Naive thymus-derived CD4-positive, alpha-beta T cell (primary cell): ENCODE measurements around the gene ANKRD24. TPM values are rescaled to one million over a fixed set of nuclear protein-coding genes. Genes with fewer than 3 reads are reported as not detected.

Experiments used
- ATAC-seq: fragments of 150-1000 bp; cut with Tn5 transposase; 2 replicates; pipeline ENCODE4 v1.10.0; 2021; ENCODE audit warnings: mild to moderate bottlenecking, moderate library complexity
- CTCF ChIA-PET: fragments of 350-600 bp; sonication (Branson Sonifier 250); formaldehyde crosslinking; loops from one replicate; lab custom pipeline; 2021; ENCODE audit warnings: antibody characterized with exemption; lab: Charles Lee
- POLR2A ChIA-PET: fragments of 350-600 bp; sonication (Branson Sonifier 250); formaldehyde crosslinking; loops from one replicate; lab custom pipeline; 2021; ENCODE audit warnings: antibody characterized with exemption, inconsistent platforms; lab: Charles Lee
- DNase-seq, 9 donors: peaks; one replicate each; pipeline versions ENCODE4 v3.0.0 to v3.0.0-alpha.2; 2020 to 2022; ENCODE audit warnings: mixed read lengths in 1 of 9
- H3K27ac ChIP-seq: one replicate; pipeline ENCODE4 v1.7.0; 2013; ENCODE audit warnings: mild to moderate bottlenecking, low read depth, low read length, moderate library complexity
- H3K27me3 ChIP-seq, 2 donors: one replicate each; pipeline ENCODE4 v1.7.0; 2013; ENCODE audit warnings: low read length in 2 of 2, mild to moderate bottlenecking in 2 of 2, moderate library complexity in 2 of 2; ENCODE audit not compliant: control insufficient read depth in 2 of 2, insufficient read depth in 2 of 2
- H3K36me3 ChIP-seq, 3 experiments: 1 replicate in 2 of 3; 2 replicates in 1 of 3; pipeline ENCODE4 v1.7.0; 2013; ENCODE audit warnings: low read length in 3 of 3, mild to moderate bottlenecking in 3 of 3, moderate library complexity in 1 of 3; ENCODE audit not compliant: insufficient read depth in 3 of 3, control insufficient read depth in 2 of 3
- H3K4me1 ChIP-seq, 2 donors: one replicate each; pipeline ENCODE4 v1.7.0; 2013; ENCODE audit warnings: low read length in 2 of 2, mild to moderate bottlenecking in 2 of 2, moderate library complexity in 1 of 2; ENCODE audit not compliant: control insufficient read depth in 2 of 2, insufficient read depth in 2 of 2
- H3K4me3 ChIP-seq: 2 replicates; pipeline ENCODE4 v1.7.0; 2013; ENCODE audit warnings: mild to moderate bottlenecking, low read length
- H3K9me3 ChIP-seq, 3 experiments: 1 replicate in 2 of 3; 2 replicates in 1 of 3; pipeline ENCODE4 v1.7.0; 2013; ENCODE audit warnings: low read length in 3 of 3; ENCODE audit not compliant: control insufficient read depth in 2 of 3
- H3K27ac Mint-ChIP-seq, 9 donors: one replicate each; pipeline ENCODE4 v1.8.0; 2020 to 2022; ENCODE audit warnings: mixed read lengths in 9 of 9, mild to moderate bottlenecking in 8 of 9, moderate library complexity in 5 of 9, inconsistent platforms in 2 of 9
- H3K27me3 Mint-ChIP-seq, 5 donors: one replicate each; pipeline ENCODE4 v1.8.0; 2021 to 2022; ENCODE audit warnings: mixed read lengths in 5 of 5, mild to moderate bottlenecking in 1 of 5
- H3K36me3 Mint-ChIP-seq, 5 donors: one replicate each; pipeline ENCODE4 v1.8.0; 2020 to 2022; ENCODE audit warnings: mixed read lengths in 5 of 5, mild to moderate bottlenecking in 3 of 5, inconsistent platforms in 1 of 5
- H3K4me1 Mint-ChIP-seq, 7 donors: one replicate each; pipeline ENCODE4 v1.8.0; 2020 to 2022; ENCODE audit warnings: mixed read lengths in 7 of 7, mild to moderate bottlenecking in 3 of 7, inconsistent platforms in 1 of 7
- H3K4me3 Mint-ChIP-seq, 10 donors: one replicate each; pipeline ENCODE4 v1.8.0; 2020 to 2022; ENCODE audit warnings: mild to moderate bottlenecking in 10 of 10, mixed read lengths in 10 of 10, moderate library complexity in 6 of 10, inconsistent platforms in 2 of 10
- H3K9me3 Mint-ChIP-seq, 11 donors: one replicate each; pipeline ENCODE4 v1.8.0; 2020 to 2022; ENCODE audit warnings: mixed read lengths in 11 of 11, mild to moderate bottlenecking in 4 of 11, inconsistent platforms in 1 of 11, moderate library complexity in 1 of 11
- intact Hi-C, 2 donors: fragments of 100-400 bp; cut with micrococcal nuclease; formaldehyde crosslinking; loops; one replicate each; pipeline ENCODE4 v1.15.1; 2023
- polyA plus RNA-seq, 2 donors: library from polyadenylated mRNA; unstranded; fragments of 300-500 nt; fragmentation: Illumina TruSeq; gene quantifications; one replicate each; pipeline ENCODE4 v1.2.3, GENCODE V29; 2021
- total RNA-seq, 6 experiments: library from RNA in 5 of 6; stranded (reverse) in 5 of 6; gene quantifications; 1 replicate in 5 of 6; 2 replicates in 1 of 6; pipeline ENCODE4 v1.2.3 and lab custom pipeline; 2021 to 2026

The ANKRD24 gene
- total and polyA plus RNA-seq, 7 experiments from 2014 or later = 0.17 to 2.8 (median 1.9) TPM; not detected in 1

GRCh38 chr19:4200940-4201542, 18.6 kb downstream of the ANKRD24 start:
- Mint-ChIP-seq H3K27ac (no peak overlapping the region), H3K27me3 (peaks cover 24 to 37% (median 28%) of the 10 kb centered on the region in 5 donors), H3K9me3 (peaks cover 0 to 10% (median 2%) of the 10 kb centered on the region in 11 donors), H3K36me3 (peaks cover 4 to 9% (median 8%) of the 10 kb centered on the region in 5 donors), H3K4me3 (no peak overlapping the region), H3K4me1 (peaks cover 11 to 22% (median 15%) of the 10 kb centered on the region in 7 donors)
- ChIA-PET POLR2A (no interaction called here), CTCF (interaction anchor here (0.8 to 1.4 kb wide), 5 partner anchors 8 to 216 kb away, joined by 3 to 5 read pairs (median 3); partner anchors contain the start of gene EEF2)
- peaks cover 0 to 16% of the 10 kb centered on the region in 2 donors for H3K27me3 ChIP-seq
- DNase-seq (no peak), ATAC-seq (no peak)
- H3K9me3 ChIP-seq = no peaks in the 10 kb centered on the region
- no peaks in the 10 kb centered on the region for H3K36me3 ChIP-seq
- intact Hi-C loops = loop anchor here in 1 of 2 donors (5.0 kb wide), 1 partner anchor 439 kb away; the partner anchor contains the start of genes APBA3 and MRPL54
- no peak overlapping the region for H3K27ac ChIP-seq
- no peaks in the 10 kb centered on the region for H3K4me1 ChIP-seq
- H3K4me3 ChIP-seq = no peak overlapping the region

DNA sequence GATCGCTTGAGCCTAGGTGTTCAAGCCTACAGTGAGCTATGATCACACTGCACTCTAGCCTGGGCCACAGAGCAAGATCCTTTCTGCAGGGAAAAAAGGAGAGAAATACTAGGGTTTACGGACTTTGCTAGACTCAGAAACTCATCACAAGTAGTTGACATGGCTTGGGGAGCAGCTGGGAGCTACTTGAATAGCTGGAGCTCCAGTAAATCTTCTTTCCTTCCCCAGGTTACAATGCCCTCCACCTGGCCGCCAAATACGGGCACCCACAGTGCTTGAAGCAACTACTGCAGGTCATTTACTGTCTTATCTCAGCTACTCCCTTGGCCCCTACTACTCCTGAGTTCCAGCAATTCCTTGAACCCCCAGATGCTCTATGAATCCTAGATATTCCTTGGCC, 19.3 kb downstream of the ANKRD24 start:
- peaks cover 0 to 10% (median 2%) of the 10 kb centered on the region in 11 donors for H3K9me3 Mint-ChIP-seq
- CTCF ChIA-PET = interaction anchor here (0.5 to 1.8 kb wide), 7 partner anchors 13 to 1054 kb away, joined by 3 to 5 read pairs (median 3); partner anchors contain the start of gene EEF2
- Histone ChIP-seq H3K4me3 (no peak overlapping the region), H3K9me3 (no peaks in the 10 kb centered on the region), H3K36me3 (no peaks in the 10 kb centered on the region), H3K27me3 (peaks cover 0 to 8% of the 10 kb centered on the region in 2 donors), H3K4me1 (no peaks in the 10 kb centered on the region), H3K27ac (no peak overlapping the region)
- POLR2A ChIA-PET = no interaction called here
- peak overlapping the region in 1 of 9 donors; percentile 44 for H3K27ac Mint-ChIP-seq
- DNase-seq (no peak), ATAC-seq (no peak)
- H3K4me1 Mint-ChIP-seq = peaks cover 11 to 22% (median 15%) of the 10 kb centered on the region in 7 donors
- no peak overlapping the region for H3K4me3 Mint-ChIP-seq
- intact Hi-C loops = loop anchor here in 1 of 2 donors (5.0 kb wide), 1 partner anchor 439 kb away; the partner anchor contains the start of genes APBA3 and MRPL54
- H3K36me3 Mint-ChIP-seq = peaks cover 4 to 9% (median 8%) of the 10 kb centered on the region in 5 donors
- peaks cover 20 to 32% (median 23%) of the 10 kb centered on the region in 5 donors for H3K27me3 Mint-ChIP-seq

GRCh38 chr19:4206818-4207484, 24.5 kb downstream of the ANKRD24 start:
- ChIA-PET POLR2A (no interaction called here), CTCF (interaction anchor here (0.6 kb wide), 1 partner anchor 59 kb away, joined by 3 read pairs; no protein-coding TSS in a partner anchor)
- H3K9me3 ChIP-seq = no peaks in the 10 kb centered on the region
- H3K4me1 Mint-ChIP-seq = peaks cover 0 to 6% (median 3%) of the 10 kb centered on the region in 7 donors
- H3K36me3 ChIP-seq = no peaks in the 10 kb centered on the region
- H3K27me3 ChIP-seq = no peaks in the 10 kb centered on the region
- H3K36me3 Mint-ChIP-seq = no peaks in the 10 kb centered on the region
- intact Hi-C loops = no loop called here
- no peak for DNase-seq
- H3K27me3 Mint-ChIP-seq = peaks cover 0 to 3% (median 0%) of the 10 kb centered on the region in 5 donors
- no peak for ATAC-seq
- H3K27ac ChIP-seq = no peak overlapping the region
- H3K9me3 Mint-ChIP-seq = no peaks in the 10 kb centered on the region
- no peak overlapping the region for H3K27ac Mint-ChIP-seq
- H3K4me3 Mint-ChIP-seq = no peak overlapping the region
- no peak overlapping the region for H3K4me3 ChIP-seq
- H3K4me1 ChIP-seq = no peaks in the 10 kb centered on the region

DNA sequence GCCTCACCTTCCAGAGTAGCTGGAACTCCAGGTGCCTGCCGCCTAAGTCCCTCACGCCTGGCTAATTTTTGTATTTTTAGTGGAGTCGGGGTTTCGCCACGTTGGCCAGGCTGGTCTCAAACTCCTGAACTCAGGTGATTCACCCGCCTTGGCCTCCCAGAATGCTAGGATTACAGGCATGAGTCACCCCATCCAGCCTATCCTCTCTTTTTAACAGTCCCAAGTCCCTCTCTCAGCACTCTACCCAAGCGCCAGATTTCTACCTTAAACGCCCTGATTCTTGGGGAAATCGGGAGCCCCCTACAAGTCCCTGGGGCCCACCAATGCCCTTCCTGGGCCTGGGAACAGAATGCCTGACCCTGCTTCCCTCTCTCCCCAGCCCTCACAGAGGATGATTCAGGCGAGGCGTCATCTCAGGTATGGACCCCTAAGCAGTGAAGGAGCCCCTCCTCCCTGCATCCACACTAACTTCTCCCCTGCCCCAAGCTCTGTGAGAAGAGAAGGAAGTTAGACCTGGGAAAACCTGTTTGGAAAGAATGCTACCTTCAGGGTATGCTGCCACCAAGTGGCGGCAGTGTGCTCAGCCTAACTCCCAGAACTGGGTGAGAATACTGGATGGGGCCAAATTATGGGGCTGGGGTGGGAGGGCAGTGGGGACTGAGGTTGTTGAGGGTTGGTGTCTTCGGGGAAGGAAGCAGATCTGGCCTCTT, 26.1 kb downstream of the ANKRD24 start:
- Histone ChIP-seq H3K4me3 (no peak overlapping the region), H3K27me3 (no peaks in the 10 kb centered on the region), H3K4me1 (no peaks in the 10 kb centered on the region), H3K9me3 (no peaks in the 10 kb centered on the region), H3K36me3 (no peaks in the 10 kb centered on the region), H3K27ac (no peak overlapping the region)
- Mint-ChIP-seq H3K27me3 (peaks cover 0 to 3% (median 0%) of the 10 kb centered on the region in 5 donors), H3K36me3 (no peaks in the 10 kb centered on the region), H3K27ac (no peak overlapping the region), H3K9me3 (no peaks in the 10 kb centered on the region), H3K4me1 (peaks cover 0 to 6% (median 3%) of the 10 kb centered on the region in 7 donors), H3K4me3 (no peak overlapping the region)
- POLR2A ChIA-PET = no interaction called here
- ATAC-seq (no peak), DNase-seq (no peak)
- CTCF ChIA-PET = interaction anchor here (0.9 to 1.3 kb wide), 2 partner anchors 8 to 223 kb away, joined by 3 read pairs; partner anchors contain the start of gene EEF2
- intact Hi-C loops = no loop called here

DNA sequence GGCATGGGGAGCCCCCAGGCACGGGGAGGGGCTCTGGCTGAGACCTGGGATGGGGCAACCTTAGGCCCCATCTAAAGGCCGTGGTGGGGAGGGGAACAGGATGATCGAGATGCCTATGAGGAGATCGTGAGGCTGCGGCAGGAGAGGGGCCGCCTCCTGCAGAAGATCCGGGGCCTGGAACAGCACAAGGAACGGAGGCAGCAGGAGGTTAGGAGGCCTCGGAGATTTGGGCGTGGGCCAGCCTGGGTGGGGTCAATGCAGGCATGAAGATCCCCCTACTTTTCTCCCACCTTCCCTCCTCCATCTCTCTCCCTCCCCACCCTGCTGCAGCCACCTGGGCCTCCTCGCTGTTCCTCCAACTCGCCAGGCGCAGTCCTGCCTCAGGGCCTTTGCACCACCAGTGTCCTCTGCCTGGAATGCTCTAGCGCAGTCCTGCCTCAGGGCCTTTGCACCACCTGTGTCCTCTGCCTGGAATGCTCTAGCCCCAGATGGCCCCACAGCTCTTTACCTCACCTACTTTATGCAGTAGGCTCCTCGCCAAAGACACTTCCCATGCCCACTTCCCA, 27.8 kb downstream of the ANKRD24 start:
- Histone ChIP-seq H3K27ac (no peak overlapping the region), H3K9me3 (no peaks in the 10 kb centered on the region), H3K4me3 (no peak overlapping the region), H3K36me3 (no peaks in the 10 kb centered on the region), H3K27me3 (no peaks in the 10 kb centered on the region), H3K4me1 (peaks cover 0 to 9% of the 10 kb centered on the region in 2 donors)
- DNase-seq (no peak), ATAC-seq (no peak)
- ChIA-PET POLR2A (no interaction called here), CTCF (no interaction called here)
- H3K4me3 Mint-ChIP-seq = no peak overlapping the region
- no peaks in the 10 kb centered on the region for H3K36me3 Mint-ChIP-seq
- H3K4me1 Mint-ChIP-seq = peaks cover 0 to 2% (median 0%) of the 10 kb centered on the region in 7 donors
- peaks cover 0 to 3% (median 0%) of the 10 kb centered on the region in 5 donors for H3K27me3 Mint-ChIP-seq
- peak overlapping the region in 1 of 9 donors; percentile 67 for H3K27ac Mint-ChIP-seq
- no peaks in the 10 kb centered on the region for H3K9me3 Mint-ChIP-seq
- intact Hi-C loops = no loop called here

DNA sequence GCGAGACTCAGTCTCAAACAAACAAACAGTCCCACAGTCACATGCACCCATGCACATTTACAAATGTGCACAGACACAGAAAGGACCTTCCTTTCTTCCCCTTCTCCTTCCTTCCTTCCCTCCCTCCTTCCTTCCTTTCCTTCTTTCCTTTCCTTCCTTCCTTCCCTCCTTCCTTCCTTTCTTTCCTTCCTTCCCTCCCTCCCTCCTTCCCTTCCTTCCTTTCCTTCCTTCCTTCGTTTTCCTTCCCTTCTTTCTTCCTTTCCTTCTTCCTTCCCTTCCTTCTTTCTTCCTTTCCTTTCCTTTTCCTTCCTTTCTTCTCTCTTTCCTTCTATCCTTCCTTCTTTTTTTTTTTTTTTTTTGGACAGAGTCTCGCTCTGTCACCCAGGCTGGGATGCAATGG, 30.6 kb downstream of the ANKRD24 start:
- peaks cover 0 to 6% (median 0%) of the 10 kb centered on the region in 3 experiments for H3K9me3 ChIP-seq
- H3K27ac ChIP-seq = no peak overlapping the region
- Mint-ChIP-seq H3K27me3 (peaks cover 0 to 3% (median 0%) of the 10 kb centered on the region in 5 donors), H3K4me3 (no peak overlapping the region), H3K36me3 (no peaks in the 10 kb centered on the region), H3K9me3 (peaks cover 0 to 5% (median 0%) of the 10 kb centered on the region in 11 donors), H3K27ac (no peak overlapping the region), H3K4me1 (peaks cover 0 to 2% (median 0%) of the 10 kb centered on the region in 7 donors)
- no peak for ATAC-seq
- H3K4me3 ChIP-seq = no peak overlapping the region
- intact Hi-C loops = no loop called here
- ChIA-PET CTCF (no interaction called here), POLR2A (no interaction called here)
- H3K36me3 ChIP-seq = no peaks in the 10 kb centered on the region
- H3K27me3 ChIP-seq = no peaks in the 10 kb centered on the region
- peaks cover 0 to 9% of the 10 kb centered on the region in 2 donors for H3K4me1 ChIP-seq
- no peak for DNase-seq
